Right forelimb (tissue), 1 donor: Measurements from ENCODE around the gene ZNF653.
A peak's percentile ranks its signal among the peaks of the same experiment; 100 is the strongest.

Experiments
- DNase-seq: peaks from one replicate; pipeline ENCODE4 v3.0.0-alpha.2; 2018

ZNF653 gene, protein sequence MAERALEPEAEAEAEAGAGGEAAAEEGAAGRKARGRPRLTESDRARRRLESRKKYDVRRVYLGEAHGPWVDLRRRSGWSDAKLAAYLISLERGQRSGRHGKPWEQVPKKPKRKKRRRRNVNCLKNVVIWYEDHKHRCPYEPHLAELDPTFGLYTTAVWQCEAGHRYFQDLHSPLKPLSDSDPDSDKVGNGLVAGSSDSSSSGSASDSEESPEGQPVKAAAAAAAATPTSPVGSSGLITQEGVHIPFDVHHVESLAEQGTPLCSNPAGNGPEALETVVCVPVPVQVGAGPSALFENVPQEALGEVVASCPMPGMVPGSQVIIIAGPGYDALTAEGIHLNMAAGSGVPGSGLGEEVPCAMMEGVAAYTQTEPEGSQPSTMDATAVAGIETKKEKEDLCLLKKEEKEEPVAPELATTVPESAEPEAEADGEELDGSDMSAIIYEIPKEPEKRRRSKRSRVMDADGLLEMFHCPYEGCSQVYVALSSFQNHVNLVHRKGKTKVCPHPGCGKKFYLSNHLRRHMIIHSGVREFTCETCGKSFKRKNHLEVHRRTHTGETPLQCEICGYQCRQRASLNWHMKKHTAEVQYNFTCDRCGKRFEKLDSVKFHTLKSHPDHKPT

DNA sequence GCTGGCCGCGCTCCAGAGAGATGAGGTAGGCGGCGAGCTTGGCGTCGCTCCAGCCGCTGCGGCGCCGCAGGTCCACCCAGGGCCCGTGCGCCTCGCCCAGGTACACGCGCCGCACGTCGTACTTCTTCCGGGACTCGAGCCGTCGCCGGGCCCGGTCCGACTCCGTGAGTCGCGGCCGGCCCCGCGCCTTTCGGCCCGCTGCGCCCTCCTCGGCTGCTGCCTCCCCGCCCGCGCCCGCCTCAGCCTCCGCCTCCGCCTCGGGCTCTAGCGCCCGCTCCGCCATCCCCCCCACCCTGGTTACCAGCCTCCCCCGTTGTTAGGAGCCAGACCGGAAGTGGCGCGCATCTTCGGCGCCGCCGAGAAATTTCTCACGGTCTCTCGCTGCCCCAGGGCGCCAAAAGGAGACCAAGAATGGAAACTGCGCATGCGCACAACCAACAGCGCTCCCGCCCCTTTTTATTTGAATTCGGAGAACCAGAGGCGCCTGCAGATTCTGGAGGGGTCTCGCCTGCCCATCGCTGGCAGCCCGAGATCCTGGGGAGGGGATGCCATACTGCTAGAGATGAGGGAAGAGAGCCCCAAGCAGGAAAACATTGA, at the start of gene ZNF653:
TSS of gene ZNF653 (minus strand) at position 336 of the 597 bp plus-strand sequence. CDS start at position 283, 53 bp downstream.
- peak; percentile 99 for DNase-seq

- DNase-seq: no peak
Measured at GRCh38 chr19:11555246-11555645, 49.6 kb upstream of the ZNF653 start.

DNA sequence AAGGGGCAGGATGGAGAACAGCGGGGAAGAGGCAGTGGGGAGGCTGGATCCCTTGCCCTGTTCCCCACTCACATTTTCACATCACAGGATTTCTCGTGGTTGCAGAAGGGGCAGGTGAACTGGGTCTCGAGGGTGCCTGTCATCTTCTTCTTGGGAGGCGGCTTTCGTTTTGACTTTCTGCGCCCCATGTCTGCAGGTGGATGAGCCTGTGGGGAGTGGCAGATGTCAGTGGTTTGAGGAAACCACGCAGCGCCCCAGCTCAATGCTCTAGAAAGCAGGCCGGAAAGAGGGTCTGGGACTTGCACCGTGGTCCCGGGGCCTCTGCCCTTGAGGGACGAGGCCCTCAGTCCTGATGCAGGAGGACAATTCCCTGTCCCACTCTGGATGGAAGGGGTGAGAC, 48.5 kb upstream of the ZNF653 start:
- DNase-seq: no peak

GRCh38 chr19:11552666-11553372, 47.2 kb upstream of the ZNF653 start:
- no peak for DNase-seq

GRCh38 chr19:11551603-11552235, 46.1 kb upstream of the ZNF653 start:
- DNase-seq: no peak

DNA sequence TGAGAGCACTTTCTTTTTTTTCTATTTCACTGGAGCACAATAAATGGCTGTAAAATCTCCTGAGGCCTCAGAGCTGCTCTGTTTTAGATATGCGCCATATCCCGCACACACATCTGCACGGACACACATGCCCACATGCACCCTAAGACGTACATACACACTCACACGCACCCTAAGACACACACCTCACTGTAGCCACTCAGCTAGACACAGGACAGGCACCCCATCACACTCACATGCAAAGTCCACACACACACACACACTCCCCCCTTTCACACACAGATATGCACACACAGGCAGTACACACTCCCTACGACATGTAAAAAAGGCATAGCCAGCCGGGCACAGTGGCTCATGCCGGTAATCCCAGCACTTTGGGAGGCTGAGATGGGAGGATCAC, 44.6 kb upstream of the ZNF653 start:
- DNase-seq: no peak

DNA sequence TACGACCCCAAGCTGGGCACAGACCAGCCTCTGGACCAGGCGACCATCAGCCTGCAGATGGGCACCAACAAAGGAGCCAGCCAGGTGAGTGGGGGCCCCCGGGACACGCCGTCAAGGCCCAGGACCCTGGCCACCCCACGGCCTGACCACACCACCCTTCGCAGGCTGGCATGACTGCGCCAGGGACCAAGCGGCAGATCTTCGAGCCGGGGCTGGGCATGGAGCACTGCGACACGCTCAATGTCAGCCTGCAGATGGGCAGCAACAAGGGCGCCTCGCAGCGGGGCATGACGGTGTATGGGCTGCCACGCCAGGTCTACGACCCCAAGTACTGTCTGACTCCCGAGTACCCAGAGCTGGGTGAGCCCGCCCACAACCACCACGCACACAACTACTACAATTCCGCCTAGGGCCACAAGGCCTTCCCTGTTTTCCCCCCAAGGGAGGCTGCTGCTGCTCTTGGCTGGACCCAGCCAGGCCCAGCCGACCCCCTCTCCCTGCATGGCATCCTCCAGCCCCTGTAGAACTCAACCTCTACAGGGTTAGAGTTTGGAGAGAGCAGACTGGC, 43.8 kb upstream of the ZNF653 start:
- DNase-seq: no peak

DNA sequence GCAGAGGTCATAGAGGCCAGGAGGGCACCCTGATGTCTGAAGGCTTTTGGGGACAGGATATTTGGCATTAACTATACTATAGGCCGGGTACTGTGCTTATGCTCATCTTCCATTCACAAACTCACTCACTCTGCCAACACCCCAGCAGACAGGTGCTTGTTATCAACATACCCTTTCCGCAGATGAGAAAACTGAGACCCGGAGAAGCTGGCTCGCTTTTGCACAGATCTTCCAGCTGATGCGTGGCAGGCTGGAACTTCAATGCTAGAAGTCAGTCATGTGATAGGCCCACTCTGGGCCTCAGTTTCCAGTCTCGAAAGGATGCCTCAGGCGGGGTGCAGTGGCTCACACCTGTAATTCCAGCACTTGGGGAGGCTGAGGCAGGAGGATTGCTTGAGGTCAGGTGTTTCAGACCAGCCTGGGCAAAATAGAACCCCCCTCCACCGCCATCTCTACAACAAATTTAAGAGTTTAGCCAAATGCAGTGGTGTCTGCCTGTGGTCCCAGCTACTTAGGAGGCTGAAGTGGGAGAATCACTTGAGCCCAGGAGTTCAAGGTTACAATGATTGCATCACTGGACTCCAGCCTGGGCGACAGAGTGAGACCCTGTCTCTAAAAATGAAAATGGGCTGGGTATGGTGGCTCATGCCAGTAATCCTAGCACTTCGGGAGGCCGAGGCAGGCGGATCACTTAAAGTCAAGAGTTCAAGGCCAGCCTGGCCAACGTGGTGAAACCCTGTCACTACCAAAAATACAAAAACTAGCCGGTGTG, 42.5 kb upstream of the ZNF653 start:
- DNase-seq: no peak

DNA sequence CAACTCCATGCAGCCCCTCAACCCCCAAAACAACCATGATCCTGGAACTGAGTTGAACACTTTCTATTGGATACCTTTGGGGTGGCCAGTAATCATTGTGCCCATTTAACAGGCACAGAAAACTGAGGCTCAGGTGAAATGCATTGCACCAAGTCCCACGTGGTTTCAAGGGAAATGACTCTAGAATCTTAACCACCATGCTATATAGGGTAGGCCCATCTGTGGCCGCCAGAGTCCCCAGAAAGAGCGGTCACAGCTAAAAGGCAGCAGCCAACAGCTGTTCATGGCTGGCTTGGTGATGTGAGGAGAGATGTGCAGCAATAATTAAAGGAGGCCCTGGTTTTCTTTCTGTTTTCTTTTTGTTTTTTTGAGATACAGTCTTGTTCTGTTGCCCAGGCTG, 35.6 kb upstream of the ZNF653 start:
- DNase-seq: no peak

DNA sequence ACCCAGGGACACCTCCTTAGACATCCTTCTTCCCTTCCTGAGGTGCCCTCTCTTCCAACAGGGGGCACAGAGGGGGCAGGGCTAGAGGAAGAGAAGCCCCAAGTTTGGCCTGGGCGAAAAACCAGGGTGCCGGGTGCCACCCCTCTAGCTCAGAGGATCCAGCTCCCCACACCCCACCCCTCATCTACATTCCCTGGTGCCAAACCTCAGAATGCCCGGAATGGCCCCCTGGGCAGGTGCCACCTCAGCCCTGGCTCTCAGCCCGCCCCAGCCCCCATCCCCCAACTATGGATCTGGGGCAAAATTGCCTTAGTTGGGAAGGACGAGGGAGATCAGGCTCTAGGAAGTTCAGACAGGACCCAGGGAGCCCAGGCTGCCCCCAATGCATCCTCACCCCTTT, 35.0 kb upstream of the ZNF653 start:
- DNase-seq: no peak

- DNase-seq: no peak
Measured at GRCh38 chr19:11539495-11540365, 34.1 kb upstream of the ZNF653 start.

DNA sequence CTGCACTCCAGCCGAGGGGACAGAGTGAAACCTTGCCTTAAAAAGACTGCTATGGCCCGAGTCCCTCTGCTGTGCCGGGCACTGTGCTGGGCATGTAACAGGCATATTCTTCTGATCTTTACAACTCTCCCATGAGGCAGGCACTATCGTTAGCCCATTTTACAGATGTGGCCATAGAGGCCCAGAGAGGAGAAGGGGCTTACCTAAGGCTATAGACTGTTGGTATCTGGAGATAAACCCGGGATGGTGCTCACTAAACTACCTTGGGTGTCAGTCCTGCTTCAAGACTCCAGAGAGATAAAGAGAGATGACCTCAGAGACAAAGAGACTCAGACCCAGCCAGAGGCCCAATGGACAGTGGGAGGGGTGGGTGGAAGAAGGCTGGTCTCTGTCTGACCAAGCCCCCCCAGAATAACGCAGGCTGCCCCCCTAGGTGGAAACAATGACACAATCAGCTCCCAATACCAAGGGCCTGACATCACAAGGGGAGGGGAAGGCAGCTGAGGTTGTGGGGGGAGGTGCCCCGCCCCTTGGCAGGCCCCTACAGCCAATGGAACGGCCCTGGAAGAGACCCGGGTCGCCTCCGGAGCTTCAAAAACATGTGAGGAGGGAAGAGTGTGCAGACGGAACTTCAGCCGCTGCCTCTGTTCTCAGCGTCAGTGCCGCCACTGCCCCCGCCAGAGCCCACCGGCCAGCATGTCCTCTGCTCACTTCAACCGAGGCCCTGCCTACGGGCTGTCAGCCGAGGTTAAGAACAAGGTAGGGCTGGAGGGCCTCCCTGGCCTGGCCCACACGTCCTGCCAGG, 32.8 kb upstream of the ZNF653 start, which contains the start of gene CNN1:
TSS of gene CNN1 (plus strand) at position 620 of the 805 bp plus-strand sequence. CDS start at position 697, 77 bp downstream.
- DNase-seq: peak; percentile 79

DNA sequence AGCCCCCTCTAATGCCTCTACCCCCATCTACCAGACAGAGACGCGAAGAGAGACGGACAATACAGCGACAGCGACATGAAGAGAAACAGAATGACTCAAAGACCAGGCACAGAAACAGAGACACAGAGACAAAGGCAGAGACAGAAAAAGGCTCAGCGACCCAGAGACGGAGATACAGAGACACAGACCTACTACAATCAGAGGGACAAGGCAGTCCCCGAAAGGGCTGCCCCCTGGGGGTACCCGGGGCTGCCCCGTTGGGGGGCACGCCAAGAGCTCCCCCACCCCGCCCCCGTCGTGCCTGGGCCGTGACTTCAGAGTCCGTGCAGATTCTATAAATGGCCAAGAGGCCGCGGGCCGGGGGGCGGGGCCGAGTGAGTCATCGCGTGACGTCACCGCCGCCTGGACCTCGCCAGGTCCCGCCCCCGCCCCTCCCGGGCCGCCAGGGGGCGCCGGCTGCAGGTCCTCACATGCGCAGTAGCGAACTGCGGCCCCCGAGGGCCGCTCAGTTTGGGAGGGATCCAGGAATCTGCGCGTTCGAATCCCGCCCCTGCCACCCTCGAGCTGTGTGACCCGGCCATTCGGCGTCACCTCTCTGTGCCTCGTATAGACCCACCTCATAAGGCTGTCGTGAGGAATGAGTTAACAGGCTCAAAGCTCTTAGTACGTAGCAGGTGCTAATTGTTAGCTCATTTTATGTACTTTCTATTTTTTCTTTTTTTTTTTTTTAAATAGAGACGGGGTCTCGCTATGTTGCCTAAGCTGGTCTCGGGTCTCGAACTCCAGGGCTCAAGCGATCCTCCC, 30.4 kb upstream of the ZNF653 start:
- DNase-seq: peak; percentile 88

- DNase-seq: no peak
Measured at GRCh38 chr19:11534948-11535347, 29.3 kb upstream of the ZNF653 start.

GRCh38 chr19:11534538-11534937, 28.9 kb upstream of the ZNF653 start:
- no peak for DNase-seq

GRCh38 chr19:11530432-11530831, 24.8 kb upstream of the ZNF653 start:
- DNase-seq: peak; percentile 65

DNA sequence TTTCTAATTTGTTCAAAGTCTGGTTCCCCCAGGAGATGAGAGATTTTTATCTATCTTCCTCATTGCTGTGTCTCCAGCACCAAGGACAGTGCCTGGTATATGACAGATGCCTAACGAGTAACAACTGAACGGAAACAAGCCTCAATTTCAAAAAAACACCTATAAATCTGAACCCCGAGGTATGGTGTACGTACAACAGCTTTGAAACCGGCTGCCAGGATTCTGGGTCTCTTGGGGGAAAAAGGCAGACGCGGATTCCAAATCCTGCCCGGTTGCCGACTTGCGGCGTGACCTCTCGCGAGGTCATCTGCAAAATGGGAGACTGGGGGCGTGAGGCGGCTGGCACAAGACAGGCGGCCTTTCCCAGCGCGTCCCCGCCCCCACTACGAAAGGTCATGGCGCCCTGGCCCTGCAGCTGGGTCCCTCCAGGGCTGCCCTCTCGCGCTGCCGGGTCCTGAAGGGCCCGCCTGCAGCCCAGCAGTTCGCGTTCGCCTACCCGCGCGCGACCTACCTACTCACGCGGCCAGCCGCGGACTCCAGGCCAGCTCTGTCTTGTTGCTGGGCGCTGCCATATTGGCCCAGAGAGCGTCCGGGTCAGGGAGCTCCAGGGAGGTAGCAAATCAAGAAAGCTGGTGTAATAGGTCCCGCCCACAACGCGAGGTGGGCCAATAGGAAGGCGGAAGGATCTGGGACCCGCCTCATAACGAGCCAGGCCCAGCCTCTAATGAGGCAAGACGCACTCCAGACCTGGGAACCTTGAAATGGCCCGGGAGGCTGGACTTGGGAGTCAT, 23.1 kb upstream of the ZNF653 start, which contains the start of gene ECSIT:
TSS of gene ECSIT (minus strand) at position 584 of the 791 bp plus-strand sequence. CDS start 9,964 bp downstream, outside the sequence.
- peak; percentile 96 for DNase-seq

GRCh38 chr19:11519138-11519537, 13.5 kb upstream of the ZNF653 start:
- DNase-seq: no peak
